HG02798 (cell line): Measurements from ENCODE around the gene NAA50.

Experiments
- ATAC-seq: cut with Tn5 transposase; IDR thresholded peaks from one replicate; pipeline ENCODE4 v1.9.1; 2021; ENCODE audit warnings: mild to moderate bottlenecking; ENCODE audit not compliant: unreplicated experiment, poor library complexity

Gene NAA50

GRCh38 chr3:113745756-113746547 lies at the start of gene NAA50:
Gene NAA50, minus strand, starts transcription at chr3:113746249. Its CDS starts 300 bp downstream, at chr3:113745949.
- ATAC-seq = peak; percentile 62

- no peak for ATAC-seq
Observed at GRCh38 chr3:113795693-113796092, 49.6 kb upstream of the NAA50 start.

GRCh38 chr3:113794526-113794925 lies 48.5 kb upstream of the NAA50 start:
- ATAC-seq = no peak

GRCh38 chr3:113791381-113791780 lies 45.3 kb upstream of the NAA50 start:
- no peak for ATAC-seq

- ATAC-seq = no peak
Observed at GRCh38 chr3:113783980-113784379, 37.9 kb upstream of the NAA50 start.

- ATAC-seq = peak; percentile 44
Observed at GRCh38 chr3:113783463-113783862, 37.4 kb upstream of the NAA50 start.

GRCh38 chr3:113776564-113776963 lies 30.5 kb upstream of the NAA50 start:
- no peak for ATAC-seq

GRCh38 chr3:113775516-113775915 lies 29.5 kb upstream of the NAA50 start:
- no peak for ATAC-seq

GRCh38 chr3:113773381-113773780 lies 27.3 kb upstream of the NAA50 start:
- no peak for ATAC-seq

- no peak for ATAC-seq
Observed at GRCh38 chr3:113771993-113772392, 25.9 kb upstream of the NAA50 start.

GRCh38 chr3:113769551-113769950 lies 23.5 kb upstream of the NAA50 start:
- no peak for ATAC-seq

GRCh38 chr3:113764698-113765097 lies 18.6 kb upstream of the NAA50 start:
- ATAC-seq = no peak

- ATAC-seq = no peak
Observed at GRCh38 chr3:113758389-113759024, 12.5 kb upstream of the NAA50 start.

GRCh38 chr3:113754494-113755159 lies 8.6 kb upstream of the NAA50 start:
- ATAC-seq = peak; percentile 42

- ATAC-seq = no peak
Observed at GRCh38 chr3:113753376-113753985, 7.4 kb upstream of the NAA50 start.

GRCh38 chr3:113751141-113751540 lies 5.1 kb upstream of the NAA50 start:
- no peak for ATAC-seq

- ATAC-seq = no peak
Observed at GRCh38 chr3:113747283-113748046, 1.4 kb upstream of the NAA50 start.

- peak; percentile 47 for ATAC-seq
Observed at GRCh38 chr3:113746548-113747282, 666 bp upstream of the NAA50 start, which contains the start of gene ATP6V1A. Gene ATP6V1A, plus strand, starts transcription at chr3:113747035. Its CDS starts 31,719 bp downstream, at chr3:113778754.
